WTC11 (cell line): ENCODE measurements around the gene KCND3. TPM values are rescaled to one million over a fixed set of nuclear protein-coding genes. Genes with fewer than 3 reads are reported as not detected.

ENCODE experiments used
- total RNA-seq: library from RNA; stranded (reverse); gene quantifications from 3 replicates; pipeline ENCODE4 v1.2.3, GENCODE V29; 2021

The KCND3 gene
- total RNA-seq, 1 experiment from 2014 or later, result 0.35 TPM

Other genes with a start within 250 kb of the KCND3 start
- gene DDX20, start 233.8 kb downstream of the KCND3 start, total RNA-seq, result 15.0 to 19.3 TPM (median 17.9 TPM) in 3 replicates